MG63 (cell line): Measurements from ENCODE around the gene SIDT2. TPM values are rescaled to one million over a fixed set of nuclear protein-coding genes. Genes with fewer than 3 reads are reported as not detected.
A peak's percentile ranks its signal among the peaks of the same experiment; 100 is the strongest.

Experiments
- DNase-seq: peaks from one replicate; pipeline ENCODE4 v3.0.0-alpha.2; 2020
- H3K27me3 ChIP-seq: fragments of 250-450 bp; sonication (Bioruptor Pico); 2 replicates; pipeline ENCODE4 v1.5.1; 2020; ENCODE audit warnings: mild to moderate bottlenecking, moderate library complexity
- H3K36me3 ChIP-seq: fragments of 250-450 bp; sonication (Bioruptor Pico); 2 replicates; pipeline ENCODE4 v1.5.1; 2020; ENCODE audit warnings: mild to moderate bottlenecking, moderate library complexity
- H3K4me3 ChIP-seq: fragments of 250-450 bp; sonication (Bioruptor Pico); 2 replicates; pipeline ENCODE4 v1.5.1; 2020; ENCODE audit warnings: mild to moderate bottlenecking, moderate library complexity
- H3K9me3 ChIP-seq: fragments of 250-450 bp; sonication (Bioruptor Pico); 2 replicates; pipeline ENCODE4 v1.5.1; 2020; ENCODE audit warnings: mild to moderate bottlenecking, moderate library complexity
- total RNA-seq: library from RNA; depleted of rRNA; stranded (reverse); fragments of >200 nt; shearing (Covaris generic); gene quantifications from 2 replicates; pipeline ENCODE4 v1.2.3, GENCODE V29; 2014; ENCODE audit warnings: low replicate concordance

The SIDT2 gene
- total RNA-seq, 1 experiment from 2014 or later = 2.7 TPM

- DNase-seq = no peak
- H3K27me3 ChIP-seq = no peaks in the 10 kb centered on the region
- H3K4me3 ChIP-seq = no peak overlapping the region
- H3K9me3 ChIP-seq = no peaks in the 10 kb centered on the region
- H3K36me3 ChIP-seq = peaks cover 80% of the 10 kb centered on the region
Measured at GRCh38 chr11:117166491-117166890, 12.1 kb upstream of the SIDT2 start.

DNA sequence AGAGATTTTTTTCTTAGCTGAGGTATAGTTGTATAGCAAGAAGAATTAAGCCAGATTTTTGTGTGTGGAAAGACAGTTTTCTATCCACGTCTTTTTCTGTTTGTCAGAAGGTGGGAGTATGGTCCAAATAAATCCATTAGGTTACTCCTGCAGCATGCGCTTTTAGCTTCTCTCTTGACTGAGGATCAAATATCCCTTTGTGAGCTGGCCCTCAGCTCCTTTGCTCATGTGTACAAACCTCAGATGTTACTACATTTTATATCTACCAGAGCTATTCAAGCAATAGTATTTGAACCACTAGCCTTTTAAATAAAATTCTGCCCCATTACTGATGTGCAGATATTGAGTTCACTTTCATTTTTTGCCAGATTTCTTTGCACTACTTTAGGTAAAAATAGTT is 8.8 kb upstream of the SIDT2 start:
- Histone ChIP-seq H3K27me3 (no peaks in the 10 kb centered on the region), H3K4me3 (no peak overlapping the region), H3K36me3 (peaks cover 61% of the 10 kb centered on the region), H3K9me3 (no peaks in the 10 kb centered on the region)
- DNase-seq = no peak

DNA sequence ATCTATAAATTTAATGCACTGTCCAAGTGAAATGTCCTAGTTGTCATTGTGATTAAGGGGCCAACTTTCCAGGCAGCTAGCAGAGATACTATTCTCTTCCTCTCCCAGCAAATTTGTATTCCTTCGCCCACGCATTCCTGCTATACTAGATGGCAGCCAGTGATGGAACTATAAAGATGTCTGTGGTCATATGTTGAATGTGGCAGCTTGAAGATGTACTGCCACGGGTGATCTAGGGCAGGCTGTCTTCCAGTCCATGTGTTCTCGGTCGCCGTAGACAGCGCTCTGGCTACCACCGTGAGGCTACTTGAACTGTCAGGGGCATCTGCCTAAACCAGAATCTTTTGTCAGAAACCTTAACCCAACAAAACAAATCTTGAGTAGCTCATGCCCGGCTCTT is 8.3 kb upstream of the SIDT2 start:
- Histone ChIP-seq H3K36me3 (peaks cover 61% of the 10 kb centered on the region), H3K27me3 (no peaks in the 10 kb centered on the region), H3K4me3 (no peak overlapping the region), H3K9me3 (no peaks in the 10 kb centered on the region)
- DNase-seq = no peak

DNA sequence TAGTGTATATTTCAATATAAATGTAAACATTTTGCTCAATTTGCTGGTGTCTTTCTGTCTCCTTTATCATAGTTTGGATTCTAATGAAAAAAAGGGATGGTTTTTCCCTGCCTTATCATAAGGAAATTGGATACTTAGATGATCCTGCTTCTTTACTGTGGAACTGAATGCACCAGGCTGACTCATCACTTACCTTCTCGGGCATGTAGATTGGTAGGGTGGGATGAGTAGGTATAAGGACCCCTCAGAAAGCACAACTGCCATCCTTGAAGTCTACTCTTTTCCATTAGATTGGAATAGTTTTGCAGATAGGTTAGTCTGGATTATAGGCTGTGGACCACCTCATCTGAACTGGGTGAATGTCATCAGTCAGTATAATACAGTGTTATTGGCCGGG is 7.5 kb upstream of the SIDT2 start:
- DNase-seq = no peak
- no peaks in the 10 kb centered on the region for H3K9me3 ChIP-seq
- no peak overlapping the region for H3K4me3 ChIP-seq
- H3K27me3 ChIP-seq = no peaks in the 10 kb centered on the region
- H3K36me3 ChIP-seq = peaks cover 56% of the 10 kb centered on the region

DNA sequence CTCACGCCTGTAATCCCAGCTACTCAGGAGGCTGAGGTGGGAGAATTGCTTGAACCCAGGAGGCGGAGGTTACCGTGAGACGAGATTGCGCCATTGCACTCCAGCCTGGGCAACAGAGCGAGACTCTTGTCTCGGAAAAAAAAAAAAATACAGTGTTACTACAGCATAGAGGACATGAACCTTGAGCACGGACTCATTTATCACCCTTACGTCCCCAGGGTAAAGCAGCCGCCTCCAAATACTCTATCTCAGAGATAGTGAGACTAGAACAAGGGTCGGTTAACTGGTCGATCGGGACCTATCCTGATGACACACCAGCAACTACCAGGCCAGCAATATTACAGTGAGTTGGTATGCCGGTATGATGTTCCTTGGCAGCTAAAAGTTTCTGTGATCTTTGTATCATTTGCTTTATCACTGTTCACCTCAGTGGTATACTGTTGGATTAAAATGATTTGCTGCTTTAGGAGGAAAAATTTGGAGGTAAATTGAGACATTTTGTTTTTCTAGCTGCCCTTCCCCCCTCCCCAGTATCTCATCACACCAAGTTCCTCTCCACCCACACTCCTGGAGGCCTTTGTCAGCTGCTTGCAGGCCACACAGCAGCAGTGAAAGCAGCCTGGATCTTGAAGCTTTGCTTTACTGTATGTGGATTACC is 7.0 kb upstream of the SIDT2 start:
- Histone ChIP-seq H3K9me3 (no peaks in the 10 kb centered on the region), H3K27me3 (no peaks in the 10 kb centered on the region), H3K36me3 (peaks cover 51% of the 10 kb centered on the region), H3K4me3 (no peak overlapping the region)
- no peak for DNase-seq

DNA sequence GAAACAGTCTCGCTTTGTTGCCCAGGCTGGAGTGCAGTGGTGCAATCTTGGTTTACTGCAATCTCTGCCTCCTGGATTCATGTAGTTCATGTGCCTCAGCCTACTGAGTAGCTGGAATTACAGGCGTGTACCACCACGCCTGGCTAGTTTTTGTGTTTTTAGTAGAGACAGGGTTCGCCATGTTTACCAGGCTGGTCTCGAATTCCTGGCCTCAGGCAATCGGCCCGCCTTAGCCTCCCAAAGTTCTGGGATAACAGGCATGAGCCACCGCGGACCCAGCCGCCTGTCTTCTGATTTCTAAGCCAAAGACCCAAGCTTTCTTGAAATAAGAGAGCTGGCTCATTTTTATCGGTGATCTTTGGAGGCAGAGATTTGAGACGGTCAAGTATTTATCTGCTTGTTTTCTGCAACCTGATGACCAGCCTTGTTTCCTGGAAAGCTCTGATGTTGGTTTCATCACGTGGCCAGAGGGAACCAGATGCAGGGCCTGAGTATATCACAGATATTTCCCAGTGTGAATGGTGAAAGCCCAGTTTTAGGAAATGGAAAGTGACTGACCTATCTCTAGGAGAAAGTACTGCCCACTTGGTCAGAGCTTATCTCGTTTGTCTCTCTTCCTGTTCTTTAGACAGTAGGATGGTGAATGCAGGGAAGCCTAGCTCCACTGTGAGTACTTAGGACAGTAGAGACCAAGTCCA is 5.7 kb upstream of the SIDT2 start:
- H3K36me3 ChIP-seq = peaks cover 39% of the 10 kb centered on the region
- H3K27me3 ChIP-seq = no peaks in the 10 kb centered on the region
- no peak overlapping the region for H3K4me3 ChIP-seq
- no peak for DNase-seq
- no peaks in the 10 kb centered on the region for H3K9me3 ChIP-seq

DNA sequence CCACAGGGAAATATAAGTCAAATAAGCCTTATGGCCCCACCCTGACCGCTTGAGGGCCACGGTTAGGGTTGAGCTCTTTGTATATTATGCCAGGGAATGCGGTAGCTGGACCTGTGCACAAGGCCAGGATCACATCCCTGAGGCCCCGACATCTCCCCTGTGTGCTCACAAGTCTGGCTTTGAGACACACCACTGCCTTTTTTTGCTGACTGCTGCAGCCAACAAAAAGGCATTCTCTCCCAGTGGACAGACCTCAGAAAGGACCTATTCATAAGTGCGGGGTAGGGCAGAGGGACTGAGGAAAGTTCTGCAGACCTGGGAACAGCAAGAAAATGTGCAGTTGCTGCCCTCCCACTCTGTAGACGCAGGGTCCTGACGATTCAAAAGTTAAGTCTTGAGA is 3.4 kb upstream of the SIDT2 start:
- no peak overlapping the region for H3K4me3 ChIP-seq
- H3K27me3 ChIP-seq = no peaks in the 10 kb centered on the region
- H3K36me3 ChIP-seq = peaks cover 19% of the 10 kb centered on the region
- no peaks in the 10 kb centered on the region for H3K9me3 ChIP-seq
- no peak for DNase-seq

DNA sequence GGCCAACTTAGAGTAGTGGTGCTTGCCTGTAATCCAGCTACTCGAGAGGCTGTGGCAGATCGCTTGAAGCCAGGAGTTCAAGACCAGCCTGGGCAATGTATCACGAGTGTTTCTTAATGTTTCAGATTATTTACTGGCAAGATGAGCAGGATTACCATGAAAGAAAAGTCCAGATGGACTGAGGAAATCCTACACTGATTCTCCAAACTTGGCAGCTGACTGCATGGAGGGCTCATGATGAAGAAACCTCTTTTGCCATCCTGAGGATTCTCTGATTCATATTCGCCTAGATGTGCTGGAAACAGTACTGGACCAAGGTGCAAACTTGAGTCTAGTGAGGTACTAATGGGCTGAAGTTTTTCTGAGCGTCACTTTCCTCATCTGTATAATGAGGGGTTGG is 2.8 kb upstream of the SIDT2 start:
- Histone ChIP-seq H3K9me3 (no peaks in the 10 kb centered on the region), H3K4me3 (no peak overlapping the region), H3K36me3 (peaks cover 15% of the 10 kb centered on the region; the same call in 1 of the 2 replicates), H3K27me3 (no peaks in the 10 kb centered on the region)
- no peak for DNase-seq

DNA sequence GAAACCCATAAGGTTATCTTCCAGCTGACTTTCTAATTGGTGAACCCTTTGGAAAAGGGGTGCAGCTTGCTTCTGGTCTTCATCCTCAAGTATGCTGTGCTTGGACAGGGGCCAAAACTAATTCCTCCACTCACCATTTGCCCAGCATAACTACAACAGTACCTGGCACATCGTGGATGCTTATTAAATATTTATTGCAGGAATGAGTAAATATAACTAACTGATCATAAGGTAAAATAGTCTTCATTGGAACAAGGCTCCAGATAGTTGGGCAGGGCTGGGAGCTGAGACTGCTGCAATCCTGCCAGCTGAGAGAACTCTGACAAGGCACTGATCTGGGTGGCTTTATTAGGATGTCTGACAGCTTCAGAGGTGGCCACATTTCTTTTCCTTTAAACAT is 2.4 kb upstream of the SIDT2 start:
- Histone ChIP-seq H3K36me3 (peaks cover 11% of the 10 kb centered on the region; the same call in 1 of the 2 replicates), H3K27me3 (no peaks in the 10 kb centered on the region), H3K9me3 (no peaks in the 10 kb centered on the region), H3K4me3 (no peak overlapping the region)
- DNase-seq = no peak

GRCh38 chr11:117177534-117178209 is 871 bp upstream of the SIDT2 start:
- Histone ChIP-seq H3K36me3 (0 out of 2 replicates have a peak, but pooled peaks cover 5% of the 10 kb centered on the region), H3K27me3 (no peaks in the 10 kb centered on the region), H3K4me3 (peak overlapping the region; percentile 66), H3K9me3 (no peaks in the 10 kb centered on the region)
- no peak for DNase-seq

- H3K9me3 ChIP-seq = no peaks in the 10 kb centered on the region
- H3K36me3 ChIP-seq = no peaks in the 10 kb centered on the region
- H3K27me3 ChIP-seq = no peaks in the 10 kb centered on the region
- DNase-seq = peak; percentile 20
- H3K4me3 ChIP-seq = peak overlapping the region; percentile 66
Measured at GRCh38 chr11:117179048-117179999, 781 bp downstream of the SIDT2 start.

DNA sequence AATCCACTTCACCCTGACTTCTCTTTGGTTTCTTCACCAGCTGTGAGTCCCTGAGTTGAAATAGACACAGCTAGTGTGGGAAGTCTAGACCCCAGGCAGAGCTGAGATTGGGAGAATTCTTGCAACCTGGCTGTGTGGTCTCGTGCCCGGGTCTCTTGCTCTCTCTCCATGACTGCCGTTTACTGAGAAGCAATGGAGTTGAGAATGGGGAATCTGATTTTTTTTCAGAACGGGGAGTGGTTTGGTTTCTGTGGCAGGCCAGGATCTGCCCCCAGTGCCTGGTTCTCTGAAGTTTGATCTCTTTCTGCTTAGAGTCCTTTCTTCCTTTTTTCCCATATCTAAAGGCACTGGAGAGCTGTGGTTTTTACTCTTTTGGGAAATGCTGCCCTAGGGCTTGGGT is 1.5 kb downstream of the SIDT2 start:
- Histone ChIP-seq H3K36me3 (no peaks in the 10 kb centered on the region), H3K4me3 (peak overlapping the region; percentile 66; the same call in 1 of the 2 replicates), H3K9me3 (no peaks in the 10 kb centered on the region), H3K27me3 (no peaks in the 10 kb centered on the region)
- DNase-seq = no peak

DNA sequence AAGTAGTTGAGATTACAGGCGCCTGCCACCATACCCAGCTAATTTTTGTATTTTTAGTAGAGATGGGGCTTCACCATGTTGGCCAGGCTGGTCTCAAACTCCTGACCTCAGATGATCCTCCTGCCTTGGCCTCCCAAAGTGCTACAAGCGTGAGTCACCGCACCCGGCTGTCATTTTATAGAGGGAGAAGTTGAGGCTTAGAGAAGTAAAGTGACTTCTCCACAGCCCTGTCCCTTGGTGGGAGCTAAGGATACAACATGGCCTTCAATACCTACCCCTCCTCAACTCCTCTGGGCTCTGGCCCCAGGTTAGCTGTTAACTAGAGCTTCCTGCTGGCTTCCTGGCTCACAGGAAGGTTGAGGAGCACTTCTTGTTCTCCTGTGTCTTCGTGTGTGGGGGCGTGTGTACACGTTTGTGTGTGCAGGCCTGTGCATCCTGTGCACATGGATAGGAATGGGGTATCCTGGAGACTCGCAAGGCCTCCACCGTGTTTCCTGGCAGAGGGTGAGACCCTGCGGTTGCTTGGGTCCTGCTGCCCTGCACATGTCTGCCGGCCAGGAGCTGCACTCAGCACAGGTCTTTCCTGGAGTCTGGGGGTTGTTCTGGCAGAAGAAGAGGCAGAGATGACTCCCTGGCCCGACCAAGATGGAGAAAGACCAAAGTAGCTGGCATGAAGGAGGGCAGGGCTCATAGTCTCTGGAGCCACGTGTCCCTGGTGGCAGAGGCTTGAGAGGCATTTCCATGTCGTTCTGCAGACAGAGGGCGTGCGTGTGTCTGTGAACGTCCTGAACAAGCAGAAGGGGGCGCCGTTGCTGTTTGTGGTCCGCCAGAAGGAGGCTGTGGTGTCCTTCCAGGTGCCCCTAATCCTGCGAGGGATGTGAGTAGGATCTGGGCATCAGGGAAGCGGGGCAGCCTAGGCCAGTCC is 2.4 kb downstream of the SIDT2 start:
- peak; percentile 21 for DNase-seq
- Histone ChIP-seq H3K9me3 (no peaks in the 10 kb centered on the region), H3K4me3 (no peak overlapping the region), H3K36me3 (no peaks in the 10 kb centered on the region), H3K27me3 (no peaks in the 10 kb centered on the region)

- DNase-seq = no peak
- Histone ChIP-seq H3K27me3 (no peaks in the 10 kb centered on the region), H3K9me3 (no peaks in the 10 kb centered on the region), H3K36me3 (no peaks in the 10 kb centered on the region), H3K4me3 (no peak overlapping the region)
Measured at GRCh38 chr11:117181586-117182550, 3.3 kb downstream of the SIDT2 start.

- Histone ChIP-seq H3K36me3 (no peaks in the 10 kb centered on the region), H3K4me3 (no peak overlapping the region), H3K9me3 (no peaks in the 10 kb centered on the region), H3K27me3 (no peaks in the 10 kb centered on the region)
- DNase-seq = no peak
Measured at GRCh38 chr11:117182551-117182935, 4.0 kb downstream of the SIDT2 start.
